Stimulated activated CD8-positive, alpha-beta memory T cell treated with anti-CD3 and anti-CD28 coated beads, Interleukin-4, amount 100 ng/mL, for 4 hours (primary cell): Measurements from ENCODE around the gene CEP295NL.
"Not testable (repeated sequence)": the region's sequence is repeated elsewhere in the genome, so short reads cannot be mapped to it uniquely, and the experiment has no call there.

Experiments
- DNase-seq, 2 donors: peaks; one replicate each; pipeline ENCODE4 v3.0.0-alpha.2; 2020; ENCODE audit warnings: low read depth in 2 of 2, low spot score in 1 of 2

CEP295NL gene, protein sequence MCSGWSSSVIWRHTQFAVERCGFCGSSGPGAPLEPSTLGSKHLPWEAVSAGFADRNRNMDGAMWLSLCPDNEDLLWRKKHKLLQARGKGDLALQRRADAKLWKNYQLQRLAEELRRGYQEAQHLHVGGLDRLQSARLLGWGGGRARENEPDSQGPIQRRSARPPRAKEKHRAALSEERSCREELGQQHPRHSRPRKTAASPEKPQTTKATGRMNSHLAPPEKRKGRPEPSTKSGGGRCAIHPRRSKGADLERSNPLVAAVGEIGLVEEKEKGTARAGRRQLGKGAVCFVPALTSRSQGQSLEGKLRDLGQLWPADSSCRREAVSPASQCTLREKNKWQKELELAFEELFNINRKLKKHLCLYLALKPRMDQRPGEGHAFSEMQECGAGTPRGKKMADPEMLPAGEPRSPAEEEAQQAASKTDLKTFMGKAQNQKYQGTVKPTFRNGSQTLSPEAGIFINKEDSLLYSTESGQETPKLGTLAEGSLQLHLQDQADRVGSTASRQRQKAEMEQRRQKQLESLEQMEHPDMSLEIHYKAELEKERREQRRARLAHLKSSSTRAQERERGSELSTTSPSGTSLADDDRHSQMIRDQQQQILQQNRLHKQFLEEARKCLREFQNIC

DNA sequence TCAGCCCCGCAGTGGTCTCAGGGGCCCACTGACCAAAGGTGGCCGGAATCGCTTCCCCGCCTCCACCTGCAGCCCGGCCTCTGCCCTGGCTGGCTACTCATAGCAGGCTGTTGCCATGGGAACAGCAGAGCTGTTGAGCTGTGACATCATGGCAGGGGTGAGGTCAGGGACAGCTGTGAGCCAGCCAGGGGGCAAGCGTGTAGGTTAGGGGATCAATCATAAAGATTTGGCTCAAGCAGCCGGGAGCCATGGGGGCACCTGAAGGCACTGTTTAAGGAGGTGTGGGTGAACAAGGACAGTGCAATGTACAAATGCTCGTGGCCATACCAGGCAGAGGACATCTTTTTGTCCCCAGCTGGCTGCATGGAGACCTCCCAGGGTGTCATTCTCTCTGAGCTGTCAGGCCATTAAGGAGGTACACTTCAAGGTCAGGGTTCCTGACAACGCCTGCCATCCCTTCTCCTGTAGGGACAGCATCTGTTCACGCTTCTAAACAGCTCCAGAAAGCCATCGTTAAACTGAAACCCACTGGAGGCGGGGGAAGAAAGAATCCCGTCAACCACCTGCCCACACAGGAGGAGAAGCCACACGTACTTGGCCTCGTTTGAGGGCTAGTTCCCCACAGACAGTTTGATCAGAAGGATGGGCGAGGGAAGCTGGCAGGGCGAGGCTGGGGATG, at the start of gene CEP295NL:
Gene CEP295NL (minus strand): TSS at position 101 of the 679 bp plus-strand sequence. CDS start 1,373 bp downstream, outside the sequence.
- no peak for DNase-seq

DNA sequence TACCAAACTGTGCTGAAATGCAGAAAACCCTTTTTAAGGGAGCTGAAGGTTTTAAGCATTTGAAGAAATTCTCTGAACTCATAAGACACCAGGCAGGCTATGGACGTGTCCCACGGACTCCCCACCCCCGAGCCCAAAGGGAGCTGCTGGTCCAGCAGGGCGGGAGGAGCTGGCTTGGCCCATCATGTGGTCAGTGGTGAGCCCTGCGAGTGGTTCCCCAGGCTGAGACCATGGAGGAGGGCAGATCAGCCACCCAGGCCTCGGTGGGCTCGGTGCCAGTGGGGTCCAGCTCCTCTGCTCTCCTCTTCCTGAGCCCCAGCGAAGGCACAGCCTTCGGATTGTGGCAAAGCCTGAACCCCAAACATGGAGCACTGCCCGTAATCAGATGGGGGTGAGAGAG, 49.7 kb upstream of the CEP295NL start:
- DNase-seq: no peak

DNA sequence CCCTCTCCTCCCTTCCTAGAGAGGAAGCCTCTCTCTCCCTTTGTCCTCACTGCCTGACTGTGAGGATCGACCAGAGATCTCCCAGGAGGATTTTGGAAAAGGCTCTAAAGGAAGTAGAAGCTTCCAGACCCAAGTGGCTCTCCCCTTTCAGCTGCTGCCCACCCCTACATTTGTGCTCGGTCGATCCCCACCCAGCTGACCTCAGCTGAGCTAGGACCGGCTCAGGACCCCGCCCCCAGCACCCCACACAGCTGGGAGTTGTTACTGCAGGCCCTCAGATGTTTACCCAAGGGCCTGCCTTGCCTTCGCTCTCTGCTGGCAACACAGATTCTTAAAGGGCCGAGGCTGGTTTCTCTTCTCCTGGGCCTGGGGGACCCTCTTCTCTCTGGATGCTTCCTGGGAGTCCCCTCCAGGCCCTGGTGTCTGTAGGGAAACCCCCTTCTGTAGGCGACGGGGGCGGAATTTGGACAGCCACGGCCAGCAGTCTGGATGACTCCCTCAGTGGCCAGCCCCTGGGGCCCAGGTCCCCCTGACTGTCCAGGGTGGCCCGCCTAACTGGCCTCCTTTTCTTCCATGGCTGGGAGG, 49.1 kb upstream of the CEP295NL start:
- DNase-seq: no peak

DNA sequence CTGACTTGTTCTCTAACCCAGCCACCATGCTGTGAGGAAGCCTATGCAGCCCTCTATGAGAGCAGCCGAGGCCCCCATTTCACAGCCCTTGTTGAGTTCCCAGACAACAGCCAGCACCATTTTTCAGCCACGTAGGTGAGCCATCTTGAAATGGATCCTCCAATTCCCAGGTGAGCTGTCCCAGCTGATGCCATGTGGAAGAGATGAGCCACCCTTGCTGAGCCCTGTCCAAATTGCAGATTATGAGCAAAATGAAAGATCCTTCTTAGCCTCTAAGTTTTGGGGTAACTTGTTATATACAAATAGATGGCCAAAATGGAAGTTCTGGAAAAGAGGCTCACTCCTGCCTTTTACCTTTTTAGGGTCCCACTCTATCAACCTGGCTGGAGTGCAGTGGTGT, 47.9 kb upstream of the CEP295NL start:
- no peak for DNase-seq

DNA sequence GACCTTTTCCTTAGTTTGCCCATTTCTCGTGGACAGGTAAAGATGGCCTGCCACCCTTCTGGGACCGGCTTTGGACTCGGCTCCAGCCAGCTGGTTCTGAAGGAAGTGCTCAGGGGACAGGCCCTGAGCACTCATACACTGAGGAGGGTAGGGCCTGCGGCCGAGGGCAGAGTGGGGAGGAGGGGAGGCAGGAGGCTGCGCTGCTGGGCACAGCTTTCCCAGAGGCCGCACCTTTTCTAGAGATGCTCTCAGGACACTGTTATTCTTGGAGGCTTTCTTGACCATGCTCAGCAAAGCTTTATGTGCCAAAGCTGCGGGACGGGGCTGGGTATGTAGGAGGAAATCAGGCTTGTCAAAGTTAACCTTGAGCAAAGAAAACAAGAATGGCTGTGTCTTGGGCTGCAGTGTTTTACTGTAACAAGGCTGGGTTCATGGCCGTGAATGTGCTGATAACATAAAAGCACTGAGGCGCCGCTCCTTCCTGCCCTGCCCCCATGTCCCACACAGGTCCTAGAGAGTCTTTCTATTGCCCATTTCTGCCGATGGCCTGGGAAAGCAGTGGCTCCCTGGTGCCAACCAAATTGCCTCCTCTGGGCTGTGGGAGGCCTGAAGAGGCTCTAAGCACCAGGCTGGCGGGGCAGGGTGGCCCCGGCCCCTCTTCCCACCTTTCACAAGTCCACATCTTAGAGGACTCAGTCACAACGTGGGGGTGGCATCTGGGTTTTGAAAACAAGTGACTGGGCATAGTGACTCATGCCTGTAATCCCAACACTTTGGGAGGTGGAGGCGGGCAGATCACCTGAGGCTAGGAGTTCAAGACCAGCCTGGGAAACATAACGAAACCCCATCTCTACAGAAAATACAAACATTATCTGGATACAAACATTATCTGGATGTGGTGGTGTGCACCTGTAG, 44.5 kb upstream of the CEP295NL start:
- no peak for DNase-seq

DNA sequence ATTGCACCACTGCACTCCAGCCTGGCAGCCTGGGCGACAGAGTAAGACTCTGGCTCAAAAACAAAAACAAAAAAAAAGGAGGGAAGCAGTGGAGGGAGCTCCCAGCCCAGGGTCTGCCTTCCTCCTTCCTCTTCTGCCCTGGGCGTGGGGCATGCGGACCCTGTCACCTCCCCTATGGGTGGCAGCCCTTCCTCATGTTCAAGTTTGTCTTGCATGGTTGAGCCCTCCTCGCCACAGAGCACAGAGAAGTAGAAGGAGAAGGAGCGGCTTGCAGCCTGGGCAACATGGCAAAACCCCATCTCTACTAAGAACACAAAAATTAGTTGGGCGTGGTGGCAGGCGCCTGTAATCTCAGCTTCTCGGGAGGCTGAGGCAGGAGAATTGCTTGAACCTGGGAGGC, 43.6 kb upstream of the CEP295NL start:
- DNase-seq: no peak

DNA sequence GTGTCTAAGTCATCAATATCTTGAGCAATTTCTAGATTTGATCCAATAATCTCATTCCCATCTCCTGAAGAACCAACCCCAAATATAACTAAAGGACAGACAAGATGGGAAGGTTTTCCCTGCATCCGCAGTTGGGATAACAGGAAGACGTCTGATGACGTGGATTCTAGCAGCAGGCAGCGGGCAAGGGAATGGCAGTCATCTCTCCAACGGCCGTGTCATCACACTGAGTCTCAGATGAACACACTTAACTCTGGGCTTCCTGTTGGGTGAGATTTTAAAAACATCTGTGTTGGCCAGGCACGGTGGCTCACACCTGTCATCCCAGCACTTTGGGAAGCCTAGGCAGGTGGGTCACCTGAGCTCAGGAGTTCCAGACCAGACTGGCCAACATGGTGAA, 43.1 kb upstream of the CEP295NL start:
- no peak for DNase-seq

DNA sequence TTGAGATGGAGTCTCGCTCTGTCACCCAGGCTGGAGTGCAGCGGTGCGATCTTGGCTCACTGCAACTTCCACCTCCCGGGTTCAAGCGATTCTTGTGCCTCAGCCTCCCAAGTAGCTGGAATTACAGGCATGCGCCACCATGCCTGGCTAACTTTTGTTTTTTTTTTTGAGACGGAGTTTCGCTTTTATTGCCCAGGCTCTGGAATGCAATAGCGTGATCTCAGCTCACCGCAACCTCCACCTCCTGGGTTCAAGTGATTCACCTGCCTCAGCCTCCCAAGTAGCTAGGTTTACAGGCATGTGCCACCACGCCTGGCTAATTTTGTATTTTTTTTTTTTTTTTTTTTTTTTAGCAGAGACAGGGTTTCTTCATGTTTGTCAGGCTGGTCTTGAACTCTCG, 42.5 kb upstream of the CEP295NL start:
- DNase-seq: not testable (repeated sequence)

DNA sequence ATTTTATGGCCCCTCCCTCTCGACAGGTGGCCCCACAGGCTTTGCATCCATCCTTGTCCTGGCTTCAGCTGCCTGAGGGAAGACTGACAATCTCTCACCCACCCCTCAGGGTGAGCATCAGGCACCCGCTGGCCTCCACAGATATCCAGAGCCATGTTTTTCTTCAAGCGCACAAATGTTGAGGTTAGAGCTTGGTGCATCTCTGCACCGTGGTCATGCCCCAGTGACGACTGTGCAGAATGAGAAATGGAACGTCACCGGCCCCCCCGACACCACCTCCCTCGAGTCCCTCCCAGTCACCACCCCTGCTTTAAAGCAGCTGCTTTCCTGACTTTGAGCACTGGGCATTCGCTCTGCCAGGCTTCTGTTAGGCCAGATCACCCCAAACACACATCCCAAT, 42.0 kb upstream of the CEP295NL start:
- no peak for DNase-seq

DNA sequence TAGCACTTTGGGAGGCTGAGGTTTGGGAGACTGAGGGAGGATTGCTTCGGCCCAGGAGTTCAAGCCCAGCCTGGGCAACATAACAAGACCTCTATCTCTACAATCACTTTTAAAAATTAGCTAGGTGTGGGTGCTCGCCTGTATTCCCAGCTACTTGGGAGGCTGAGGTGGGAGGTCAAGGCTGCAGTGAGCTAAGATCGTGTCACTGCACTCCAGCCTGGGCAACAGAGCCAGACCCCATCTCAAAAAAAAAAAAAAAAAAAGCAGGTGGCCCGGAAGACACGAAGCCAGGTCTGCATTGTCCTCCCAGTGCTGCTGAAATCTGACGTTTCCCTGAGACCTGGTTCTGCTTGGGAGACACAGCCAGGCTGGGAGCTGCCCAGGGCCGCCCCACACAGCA, 41.0 kb upstream of the CEP295NL start:
- DNase-seq: no peak

DNA sequence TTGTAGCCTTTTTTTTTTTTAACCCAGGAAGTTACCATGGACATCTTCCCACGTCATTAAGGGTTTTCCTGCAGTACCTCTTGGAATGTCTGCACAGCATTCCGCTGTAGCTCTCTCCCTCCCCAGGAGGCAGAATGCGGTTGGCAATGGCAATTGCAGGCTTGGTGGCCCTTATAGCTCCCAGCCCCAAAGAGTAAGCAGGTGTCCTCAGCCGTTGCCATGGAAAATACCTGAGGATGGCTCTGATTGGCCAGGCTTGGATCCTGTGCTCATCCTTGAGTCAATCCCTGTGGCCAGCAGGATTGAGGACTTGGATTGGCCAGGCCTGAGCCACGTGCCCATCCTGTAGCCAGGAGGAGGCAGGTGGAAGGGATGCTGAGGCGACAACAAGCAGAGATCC, 37.7 kb upstream of the CEP295NL start:
- no peak for DNase-seq

DNA sequence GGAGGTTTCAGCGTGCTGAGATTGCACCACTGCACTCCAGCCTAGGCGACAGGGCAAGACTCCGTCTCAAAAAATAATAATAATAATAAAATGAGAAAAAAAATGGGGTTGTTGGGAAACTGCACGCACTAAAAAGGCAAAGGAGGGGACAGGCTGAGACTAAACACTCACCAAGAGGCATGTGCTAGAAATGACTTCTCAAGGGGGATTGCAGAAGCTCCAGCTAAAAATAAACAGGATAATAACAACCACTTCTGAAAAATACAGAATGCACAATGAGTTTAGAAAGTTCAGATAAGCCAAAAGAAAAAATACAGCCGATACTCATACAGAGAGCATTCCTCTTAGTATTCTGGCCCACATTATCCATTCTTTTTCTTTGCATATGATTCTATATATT, 37.3 kb upstream of the CEP295NL start:
- no peak for DNase-seq

DNA sequence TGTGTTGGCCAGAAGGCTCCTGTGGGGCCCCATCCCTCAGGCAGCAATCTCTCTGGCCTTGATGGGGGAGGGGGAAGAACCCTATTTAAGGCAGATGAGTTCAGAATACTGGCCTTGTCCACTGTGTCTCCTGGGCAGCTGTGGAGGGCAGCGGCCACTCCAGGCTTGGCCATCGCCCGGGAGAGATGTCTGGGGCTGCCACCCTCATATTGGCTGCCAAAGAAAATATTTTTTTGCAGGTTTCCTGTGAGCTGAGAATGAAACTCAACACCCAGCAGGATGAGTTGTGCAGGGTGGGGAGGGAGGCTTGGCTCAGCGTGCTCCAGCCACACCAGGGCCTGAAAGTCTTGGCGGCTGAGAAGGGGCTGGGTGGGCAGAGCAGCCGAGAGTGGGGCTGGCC, 36.6 kb upstream of the CEP295NL start:
- DNase-seq: no peak

DNA sequence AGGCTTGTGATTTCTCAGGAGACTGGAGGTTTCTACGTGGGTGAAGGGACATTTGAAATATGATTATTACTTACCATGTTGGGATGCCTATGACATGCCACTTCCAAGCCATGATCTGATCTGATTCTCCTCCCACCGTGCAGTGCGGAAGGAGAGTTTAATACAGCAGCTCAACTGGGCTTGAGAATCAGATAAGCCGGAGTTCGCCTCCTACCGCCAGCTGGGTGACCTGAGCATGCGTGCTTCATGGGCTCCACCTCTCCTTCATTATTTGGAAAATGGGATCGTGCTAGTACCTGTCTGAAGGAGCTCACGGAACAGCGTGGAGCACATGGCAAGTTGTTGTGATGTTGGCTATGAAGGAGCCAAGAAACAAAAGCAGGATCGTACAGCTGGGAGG, 34.6 kb upstream of the CEP295NL start:
- DNase-seq: no peak

DNA sequence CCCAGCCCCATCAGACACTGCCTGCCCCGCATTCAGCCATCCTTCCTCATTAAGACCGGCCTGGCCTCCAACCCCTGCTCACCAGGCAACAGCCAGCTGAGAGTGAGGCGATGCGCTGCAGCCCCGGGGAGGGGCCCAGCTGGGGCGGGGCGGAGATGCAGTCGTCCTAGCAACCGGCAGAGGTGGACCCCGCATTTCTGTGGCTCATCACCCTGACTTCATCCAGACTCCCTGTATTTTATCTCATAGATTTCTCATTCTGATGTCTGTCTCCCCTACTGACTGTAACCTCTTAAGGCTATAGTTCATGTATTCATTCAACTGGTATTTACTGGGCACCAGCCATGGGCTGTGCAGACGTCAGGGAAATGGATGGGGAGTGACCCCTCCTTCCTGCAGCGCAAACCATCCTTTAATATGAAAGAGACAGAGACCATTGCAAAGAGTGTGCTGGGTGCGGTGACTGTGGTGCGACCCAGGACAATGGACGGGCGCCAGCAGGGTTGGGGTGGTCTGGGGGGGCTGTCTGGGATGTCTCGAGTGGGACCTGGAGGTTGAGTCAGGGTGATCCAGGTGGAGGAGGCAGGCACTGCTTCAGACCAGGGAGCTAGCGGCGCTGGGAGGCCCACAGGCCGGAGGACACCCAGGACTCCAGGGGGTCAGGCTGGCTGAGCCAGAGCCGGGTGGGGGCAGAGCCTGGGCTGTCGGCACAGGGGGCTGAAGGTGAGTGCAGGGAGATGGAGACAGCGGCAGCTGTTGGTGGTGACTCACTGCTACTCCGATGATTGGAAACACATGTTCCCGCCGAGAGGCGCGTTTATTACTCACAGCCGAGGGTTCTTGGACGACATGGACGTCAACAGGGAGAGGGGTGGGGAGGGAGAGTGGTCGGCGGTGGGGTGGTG, 32.7 kb upstream of the CEP295NL start:
- DNase-seq: no peak

DNA sequence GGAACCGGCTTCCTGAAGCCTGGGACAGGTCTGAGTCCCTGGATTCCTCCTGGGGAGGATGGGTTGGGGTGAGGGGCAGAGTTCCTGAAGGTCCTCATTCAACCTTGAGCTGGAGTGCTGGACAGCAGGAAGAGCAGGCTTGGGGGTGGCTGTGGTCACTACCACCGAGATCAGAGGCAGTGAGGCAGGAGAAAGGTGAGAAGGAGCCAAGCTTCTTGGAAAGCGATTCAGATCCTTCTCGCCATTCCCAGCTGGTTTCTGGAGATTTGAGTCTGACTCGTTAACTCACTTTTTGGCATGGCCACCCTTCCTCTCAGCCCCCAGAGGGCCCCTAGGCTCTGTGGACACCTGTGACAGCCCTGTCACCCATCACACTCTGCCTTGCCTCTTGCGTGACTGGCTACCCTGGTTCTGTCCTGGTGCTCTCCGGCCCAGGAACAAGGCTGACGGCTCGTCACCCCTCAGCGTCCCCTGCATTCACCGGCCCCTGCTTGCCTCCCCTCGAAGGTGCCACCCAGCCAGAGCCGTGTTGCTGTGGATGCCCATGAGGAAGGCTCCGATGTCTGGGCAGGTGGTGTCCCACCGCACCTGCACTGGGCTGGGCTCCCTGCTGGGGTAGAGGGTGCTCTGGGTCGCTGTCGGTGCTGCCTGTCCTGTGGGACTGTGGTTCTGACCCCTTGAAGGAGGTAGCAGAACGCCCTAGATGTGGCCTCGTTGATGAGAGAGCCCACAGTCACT, 31.8 kb upstream of the CEP295NL start:
- DNase-seq: no peak

DNA sequence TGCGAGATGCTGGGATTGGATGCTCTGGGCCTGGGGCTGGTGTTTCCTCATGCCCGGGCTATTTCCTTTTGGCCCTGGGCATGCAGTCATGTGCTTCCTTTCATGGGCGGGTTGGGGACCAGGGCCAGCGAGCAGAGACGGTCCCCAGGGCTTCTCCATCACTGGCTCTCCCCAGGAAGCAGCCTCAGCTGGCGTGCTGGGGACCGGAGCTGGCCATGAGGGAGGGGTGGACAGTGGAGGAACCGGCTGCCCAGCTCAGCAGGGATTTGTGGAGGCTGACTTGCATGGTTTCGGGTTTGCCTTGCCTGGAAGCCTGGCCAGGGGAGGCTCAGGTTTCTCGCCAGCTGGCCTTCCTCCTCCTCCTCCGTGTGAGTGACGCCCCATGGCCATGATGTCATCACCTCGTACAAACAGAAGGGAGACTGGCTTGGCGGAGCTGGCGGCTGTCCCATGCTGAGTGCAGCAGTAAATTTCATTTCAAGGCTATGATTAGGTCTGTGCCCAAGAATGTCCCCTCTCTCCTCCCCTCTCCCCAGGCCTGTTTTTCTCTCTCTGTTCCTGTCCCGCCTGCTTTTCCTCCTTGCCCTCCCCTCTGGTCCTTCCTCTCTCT, 31.1 kb upstream of the CEP295NL start:
- no peak for DNase-seq

DNA sequence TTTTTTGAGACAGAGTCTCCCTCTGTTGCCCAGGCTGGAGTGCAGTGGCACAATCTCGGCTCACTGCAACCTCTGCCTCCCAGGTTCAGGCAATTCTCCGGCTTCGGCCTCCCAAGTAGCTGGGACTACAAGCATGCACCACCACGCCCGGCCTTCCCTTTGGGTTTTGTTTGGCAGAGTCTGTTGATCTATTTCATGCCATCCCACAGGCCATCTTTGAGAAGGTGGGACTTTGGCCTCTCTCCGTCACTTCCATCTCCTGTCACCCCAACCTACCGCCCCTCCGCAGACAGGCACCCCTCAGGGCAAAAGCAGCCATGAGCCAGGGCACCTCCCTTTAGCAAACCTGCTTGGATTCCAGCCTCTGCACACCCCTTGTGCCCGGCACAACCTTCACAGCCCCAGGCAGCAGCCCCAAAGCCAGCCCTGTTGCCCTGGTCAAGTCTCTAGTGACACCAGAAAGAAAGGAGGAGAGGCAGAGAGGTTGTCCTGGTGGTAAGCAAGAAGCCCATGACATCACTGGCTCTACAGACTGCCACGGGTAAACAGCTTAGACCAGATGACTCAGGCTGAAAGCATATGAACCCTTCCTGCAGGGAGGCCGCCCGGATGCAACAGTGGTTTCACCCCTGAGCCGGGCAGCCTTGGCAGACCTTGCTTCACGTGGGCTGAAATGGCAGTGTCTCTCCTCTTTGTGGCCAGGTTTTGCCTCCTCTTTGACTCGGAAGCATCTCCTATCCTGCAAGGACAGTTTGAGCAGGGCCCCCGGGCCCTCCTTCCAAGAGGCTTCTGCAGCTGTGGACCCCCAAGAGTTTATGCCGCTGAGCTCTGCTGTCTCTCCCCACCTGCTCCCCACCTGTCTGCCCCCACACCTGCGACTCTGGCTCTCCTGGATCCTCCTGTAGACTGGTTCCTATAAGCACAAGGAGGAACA, 30.3 kb upstream of the CEP295NL start:
- DNase-seq: no peak
